GM12865 (cell line): Measurements from ENCODE around the gene ZNF219.

Experiments
- DNase-seq: peaks from one replicate; pipeline ENCODE4 v3.0.0; 2010; ENCODE audit warnings: low read depth
- H3K4me3 ChIP-seq: 2 replicates; pipeline ENCODE4 v1.5.1; 2011; ENCODE audit warnings: mild to moderate bottlenecking, low read depth, low read length, control low read depth
- CTCF ChIP-seq: IDR thresholded peaks from 2 replicates; pipeline ENCODE4 v1.5.1; 2011; ENCODE audit warnings: low read length, control low read depth, low read depth, inconsistent platforms; ENCODE audit not compliant: insufficient read depth; ENCODE audit errors: missing control alignments

Gene ZNF219

DNA sequence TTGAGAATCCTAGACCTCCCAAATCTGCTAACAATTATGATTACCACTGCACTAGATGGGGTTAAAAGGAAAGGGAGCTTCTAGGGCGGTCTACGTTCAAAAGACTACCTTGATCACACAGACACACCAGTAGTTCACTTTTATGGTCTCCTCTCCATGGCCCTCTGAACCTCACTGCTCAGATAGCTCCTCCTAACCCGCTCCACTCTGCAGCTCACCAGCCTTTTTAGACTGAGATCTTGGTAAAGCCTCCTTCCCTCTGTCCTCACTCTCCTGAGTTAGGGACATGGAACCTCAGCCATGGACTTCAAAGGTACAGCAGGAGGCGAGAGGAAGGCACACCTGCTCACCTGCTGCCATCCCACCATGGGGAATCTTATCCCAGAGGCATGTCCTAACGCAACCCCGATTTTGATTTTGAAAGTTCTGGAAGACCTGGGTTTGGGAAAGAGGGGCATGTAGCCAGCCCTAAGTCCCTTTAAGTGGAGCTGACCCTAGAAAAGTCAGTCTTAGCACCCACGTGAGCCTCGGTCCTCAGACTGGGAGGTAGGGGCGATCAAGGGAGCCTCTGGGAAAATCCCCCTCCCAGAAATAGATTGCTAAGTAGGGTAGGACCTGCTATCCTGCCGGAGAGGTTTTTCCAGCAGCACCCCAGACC, 1.3 kb downstream of the ZNF219 start:
- no peak for TF ChIP-seq CTCF
- H3K4me3 ChIP-seq = peak overlapping the region; percentile 11; the same call in 1 of the 2 replicates
- no peak for DNase-seq

DNA sequence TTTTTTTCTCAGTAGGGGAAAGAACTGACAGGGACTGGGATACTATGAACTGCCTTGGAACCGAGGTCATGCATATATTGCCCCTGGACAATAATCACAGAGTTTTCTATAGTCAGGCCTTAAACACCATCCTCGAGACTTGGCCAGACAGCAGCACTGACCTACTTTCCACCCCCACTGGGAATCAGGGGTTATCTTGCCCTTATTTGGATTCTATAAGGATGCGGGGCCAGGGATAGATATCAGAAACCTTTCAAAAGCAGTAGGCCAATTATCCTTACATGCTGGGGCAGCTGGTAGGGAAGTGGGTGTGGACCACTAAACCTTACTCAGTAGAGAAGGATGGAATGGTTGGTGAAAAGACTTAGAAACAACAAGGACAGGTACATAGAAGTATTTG, 2.0 kb downstream of the ZNF219 start:
- TF ChIP-seq CTCF = no peak
- DNase-seq = no peak
- no peak overlapping the region for H3K4me3 ChIP-seq

GRCh38 chr14:21095430-21096205, 2.8 kb downstream of the ZNF219 start:
- H3K4me3 ChIP-seq = no peak overlapping the region
- no peak for TF ChIP-seq CTCF
- no peak for DNase-seq

GRCh38 chr14:21093769-21094681, 4.4 kb downstream of the ZNF219 start:
- H3K4me3 ChIP-seq = no peak overlapping the region
- no peak for DNase-seq
- no peak for TF ChIP-seq CTCF

DNA sequence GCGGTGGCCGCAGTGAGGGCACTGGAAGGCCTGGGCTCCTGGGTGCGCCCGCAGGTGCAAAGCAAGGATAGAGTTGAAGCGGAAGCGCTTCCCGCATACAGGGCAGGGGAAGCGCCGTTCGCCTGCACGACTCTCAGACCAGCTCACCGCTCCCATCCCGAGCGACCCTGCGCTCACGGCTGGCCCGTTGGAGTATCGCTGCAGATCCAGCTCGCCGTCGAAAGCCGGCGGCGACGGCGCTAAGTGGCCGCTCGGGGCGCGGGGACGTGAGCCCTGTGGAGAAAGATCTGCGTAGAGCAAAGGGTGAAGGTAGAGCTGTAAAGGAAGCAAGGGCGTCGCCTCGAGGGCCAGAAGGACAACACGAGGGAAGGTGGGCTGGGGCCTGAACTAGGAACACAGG, 5.4 kb downstream of the ZNF219 start:
- H3K4me3 ChIP-seq = no peak overlapping the region
- no peak for DNase-seq
- TF ChIP-seq CTCF = no peak

GRCh38 chr14:21092273-21093011, 6.0 kb downstream of the ZNF219 start:
- TF ChIP-seq CTCF = peak; percentile 100
- DNase-seq = peak; percentile 91
- H3K4me3 ChIP-seq = no peak overlapping the region
